ENCODE data around the gene ZNF654.

ZNF654 gene

GRCh38 chr3:88189361-88189810 is 130.3 kb downstream of the ZNF654 start:
- TF ChIP-seq CTCF (IDR thresholded peaks at IDR 0.05; ENCODE audit: insufficient read depth, low read depth, low read length, missing control alignments): no peak
- H3K4me3 ChIP-seq (ENCODE audit: low read length): no peak overlapping the region
- DNase-seq (ENCODE audit: low read depth): no peak

- no peak for DNase-seq (ENCODE audit: low read depth)
- H3K4me3 ChIP-seq (ENCODE audit: low read length): no peak overlapping the region
- no peak for TF ChIP-seq CTCF (IDR thresholded peaks at IDR 0.05; ENCODE audit: insufficient read depth, low read depth, low read length, missing control alignments)
Observed at GRCh38 chr3:88191872-88192409, 132.9 kb downstream of the ZNF654 start.

GRCh38 chr3:88192631-88193030 is 133.6 kb downstream of the ZNF654 start:
- no peak for DNase-seq (ENCODE audit: low read depth)
- no peak for TF ChIP-seq CTCF (IDR thresholded peaks at IDR 0.05; ENCODE audit: insufficient read depth, low read depth, low read length, missing control alignments)
- no peak overlapping the region for H3K4me3 ChIP-seq (ENCODE audit: low read length)
